Uterus (tissue), 4 donors: ENCODE results near the gene POLR3H. TPM values are rescaled to one million over a fixed set of nuclear protein-coding genes. Genes with fewer than 3 reads are reported as not detected.

Source experiments
- DNase-seq, 2 donors: peaks; one replicate each; pipeline ENCODE4 v3.0.0-alpha.2; 2019 to 2020
- H3K27ac ChIP-seq, 2 donors: fragments of 200-600 bp; sonication (generic); 1 replicate in 1 of 2; 2 replicates in 1 of 2; pipeline ENCODE4 v1.5.1; 2016 to 2018
- H3K27me3 ChIP-seq, 2 donors: fragments of 200-600 bp; sonication (generic); one replicate each; pipeline ENCODE4 v1.5.1; 2018 to 2019; ENCODE audit warnings: control low read depth in 1 of 2
- H3K36me3 ChIP-seq, 2 donors: fragments of 200-600 bp; sonication (generic); one replicate each; pipeline ENCODE4 v1.5.1; 2019; ENCODE audit warnings: control low read depth in 1 of 2
- H3K4me1 ChIP-seq, 2 donors: fragments of 200-600 bp; sonication (generic); one replicate each; pipeline ENCODE4 v1.5.1; 2018 to 2019; ENCODE audit warnings: control low read depth in 1 of 2
- H3K4me3 ChIP-seq, 2 donors: fragments of 200-600 bp; sonication (generic); 1 replicate in 1 of 2; 2 replicates in 1 of 2; pipeline ENCODE4 v1.5.1; 2018 to 2019; ENCODE audit warnings: mild to moderate bottlenecking in 1 of 2
- H3K9me3 ChIP-seq, 2 donors: fragments of 200-600 bp; sonication (generic); one replicate each; pipeline ENCODE4 v1.5.1; 2019; ENCODE audit warnings: control low read depth in 1 of 2
- CTCF ChIP-seq, 4 experiments: fragments of 200-600 bp in 2 of 4; fragments of 450-650 bp in 2 of 4; sonication (generic) in 2 of 4; IDR thresholded peaks; one replicate each; pipeline ENCODE4 v1.5.1; 2016 to 2019; ENCODE audit warnings: antibody characterized with exemption in 4 of 4, mild to moderate bottlenecking in 2 of 4, moderate library complexity in 1 of 4
- POLR2A ChIP-seq, 2 donors: fragments of 450-650 bp; IDR thresholded peaks; one replicate each; pipeline ENCODE4 v1.6.1; 2016; ENCODE audit warnings: antibody characterized with exemption in 2 of 2, mild to moderate bottlenecking in 1 of 2, moderate library complexity in 1 of 2
- intact Hi-C: fragments of 100-400 bp; cut with DNase I; formaldehyde crosslinking; loops from one replicate; pipeline ENCODE4 v1.15.1; 2023; ENCODE audit warnings: low total_unique reads
- total RNA-seq, 4 donors: library from RNA; depleted of rRNA in 3 of 4; stranded (reverse); fragments of >200 nt in 3 of 4; gene quantifications; one replicate each; pipeline versions ENCODE4 v1.1.0 to v1.2.4, GENCODE V29; 2014 to 2023
- donor health status: DM: yes; HTN: yes; CAD: no.

Gene POLR3H
- total RNA-seq, 4 donors from 2014 or later, result 3.2 to 41.9 (median 16.6) TPM

DNA sequence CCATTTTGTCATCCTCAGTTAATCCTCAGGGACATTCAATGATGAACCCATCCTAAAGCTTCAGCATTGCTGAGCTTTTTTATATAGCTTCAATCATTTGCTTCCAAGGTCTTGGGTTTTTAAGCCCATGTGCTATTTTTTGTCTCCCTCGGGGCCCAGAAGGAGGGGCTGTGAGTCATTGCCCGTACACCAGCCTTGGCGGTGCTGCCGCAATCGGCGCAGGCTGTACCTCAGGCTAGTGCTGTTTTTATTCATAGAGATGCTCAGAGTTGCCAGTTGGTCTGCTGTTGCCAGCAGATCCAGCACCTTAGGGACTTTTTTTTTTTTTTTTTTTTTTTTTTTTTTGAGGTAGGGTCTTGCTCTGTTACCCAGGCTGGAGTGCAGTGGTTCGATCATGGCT, 39.9 kb downstream of the POLR3H start:
- H3K4me1 ChIP-seq, result peaks cover 0 to 20% of the 10 kb centered on the region in 2 donors

GRCh38 chr22:41501209-41501608, 43.1 kb downstream of the POLR3H start:
- Histone ChIP-seq H3K4me3 (no peak overlapping the region), H3K4me1 (peaks cover 0 to 6% of the 10 kb centered on the region in 2 donors), H3K27me3 (no peaks in the 10 kb centered on the region), H3K36me3 (no peaks in the 10 kb centered on the region), H3K27ac (no peak overlapping the region), H3K9me3 (no peaks in the 10 kb centered on the region)
- DNase-seq, result no peak
- intact Hi-C loops, result no loop called here
- no peak for TF ChIP-seq CTCF (IDR thresholded peaks at IDR 0.05)
- no peak for TF ChIP-seq POLR2A (IDR thresholded peaks at IDR 0.05)

More for the DNA sequence above, 39.9 kb downstream of the POLR3H start:
- Histone ChIP-seq H3K27me3 (no peaks in the 10 kb centered on the region), H3K9me3 (no peaks in the 10 kb centered on the region), H3K4me3 (no peak overlapping the region), H3K36me3 (no peaks in the 10 kb centered on the region), H3K27ac (peak overlapping the region in 1 of 2 donors; percentile 52)
- TF ChIP-seq CTCF (IDR thresholded peaks at IDR 0.05), result no peak
- TF ChIP-seq POLR2A (IDR thresholded peaks at IDR 0.05), result no peak
- peak in 1 of 2 donors; percentile 55 for DNase-seq
- intact Hi-C loops, result no loop called here

GRCh38 chr22:41500303-41500702, 44.0 kb downstream of the POLR3H start:
- intact Hi-C loops, result no loop called here
- H3K4me1 ChIP-seq, result peaks cover 0 to 6% of the 10 kb centered on the region in 2 donors
- no peak overlapping the region for H3K4me3 ChIP-seq
- DNase-seq, result no peak
- no peak overlapping the region for H3K27ac ChIP-seq
- H3K36me3 ChIP-seq, result no peaks in the 10 kb centered on the region
- H3K27me3 ChIP-seq, result no peaks in the 10 kb centered on the region
- TF ChIP-seq CTCF (IDR thresholded peaks at IDR 0.05), result no peak
- no peaks in the 10 kb centered on the region for H3K9me3 ChIP-seq

DNA sequence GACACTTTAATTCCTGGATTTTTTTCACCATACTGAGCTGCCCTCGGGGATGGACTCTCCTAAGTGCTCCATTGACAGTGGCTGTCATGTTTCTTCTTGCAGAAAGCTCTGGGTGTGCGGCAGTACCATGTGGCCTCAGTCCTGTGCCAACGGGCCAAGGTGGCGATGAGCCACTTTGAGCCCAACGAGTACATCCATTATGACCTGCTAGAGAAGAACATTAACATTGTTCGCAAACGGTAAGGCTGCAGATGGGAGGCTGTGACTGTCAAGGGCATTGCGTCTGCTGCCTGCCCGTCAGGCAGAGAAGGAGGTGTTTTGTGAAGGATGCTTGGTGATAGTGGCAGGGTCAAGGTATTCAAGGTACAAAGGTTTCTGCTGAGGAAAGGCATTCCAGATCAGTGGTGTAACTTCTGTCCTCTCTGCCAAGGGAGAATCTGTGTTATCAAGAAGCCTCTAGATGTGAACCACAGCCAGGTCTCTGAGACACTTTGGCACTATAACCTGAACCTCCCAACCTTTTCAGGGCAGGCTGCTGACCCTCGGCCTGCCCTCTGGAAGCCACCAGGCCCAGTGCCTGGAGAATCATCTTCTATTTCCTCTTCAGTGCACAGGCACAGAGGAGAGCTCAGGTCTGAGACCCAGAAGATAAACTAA, 44.5 kb downstream of the POLR3H start:
- intact Hi-C loops, result no loop called here
- Histone ChIP-seq H3K27me3 (no peaks in the 10 kb centered on the region), H3K27ac (no peak overlapping the region), H3K36me3 (no peaks in the 10 kb centered on the region), H3K4me1 (peaks cover 0 to 6% of the 10 kb centered on the region in 2 donors), H3K9me3 (no peaks in the 10 kb centered on the region), H3K4me3 (no peak overlapping the region)
- TF ChIP-seq CTCF (IDR thresholded peaks at IDR 0.05), result no peak
- DNase-seq, result no peak

- Histone ChIP-seq H3K36me3 (no peaks in the 10 kb centered on the region), H3K4me3 (no peak overlapping the region), H3K27ac (peak overlapping the region in 1 of 2 donors; percentile 28), H3K9me3 (no peaks in the 10 kb centered on the region), H3K27me3 (no peaks in the 10 kb centered on the region), H3K4me1 (no peaks in the 10 kb centered on the region)
- intact Hi-C loops, result no loop called here
- no peak for TF ChIP-seq CTCF (IDR thresholded peaks at IDR 0.05)
- no peak for TF ChIP-seq POLR2A (IDR thresholded peaks at IDR 0.05)
- DNase-seq, result peak in 1 of 2 donors; percentile 33
Observed at GRCh38 chr22:41498303-41498835, 45.9 kb downstream of the POLR3H start.
